ENCODE measurements around the gene DAAM2.
A peak's percentile ranks its signal among the peaks of the same experiment; 100 is the strongest.

The DAAM2 gene

GRCh38 chr6:39787322-39787721 lies 4.9 kb upstream of the DAAM2 start:
- FAIRE-seq (no peak), DNase-seq (ENCODE audit: low spot score) (no peak)

- no peak for FAIRE-seq
- DNase-seq (ENCODE audit: low spot score) = no peak
Observed at GRCh38 chr6:39790772-39791171, 1.4 kb upstream of the DAAM2 start.

- FAIRE-seq = no peak
Observed at GRCh38 chr6:39791311-39791710, 865 bp upstream of the DAAM2 start.

GRCh38 chr6:39792540-39793450 lies 619 bp downstream of the DAAM2 start:
- FAIRE-seq (no peak), DNase-seq (ENCODE audit: low spot score) (no peak)

More at GRCh38 chr6:39791311-39791710, 865 bp upstream of the DAAM2 start:
- no peak for DNase-seq (ENCODE audit: low spot score)

DNA sequence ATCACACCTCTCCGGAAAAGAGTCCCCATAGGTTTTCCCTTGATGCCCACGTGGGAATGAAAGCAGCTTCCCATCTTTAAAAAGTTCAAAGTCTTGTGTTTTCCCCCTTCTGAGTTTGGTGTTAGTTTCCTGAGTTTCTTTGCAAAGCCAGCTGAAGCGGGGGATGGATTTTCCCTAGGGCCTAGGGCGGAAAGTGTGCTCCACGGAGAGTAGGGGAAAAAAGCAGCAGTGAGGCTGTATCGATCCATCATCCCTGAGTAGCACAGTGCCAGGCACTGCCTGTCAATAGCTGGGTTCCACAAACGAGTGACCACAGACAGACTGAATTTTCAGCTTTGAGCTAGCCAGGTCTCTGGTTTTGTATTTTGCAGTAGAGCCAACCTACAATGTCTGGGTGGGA lies 1.3 kb downstream of the DAAM2 start:
- DNase-seq (ENCODE audit: low spot score) = no peak
- FAIRE-seq = no peak

DNA sequence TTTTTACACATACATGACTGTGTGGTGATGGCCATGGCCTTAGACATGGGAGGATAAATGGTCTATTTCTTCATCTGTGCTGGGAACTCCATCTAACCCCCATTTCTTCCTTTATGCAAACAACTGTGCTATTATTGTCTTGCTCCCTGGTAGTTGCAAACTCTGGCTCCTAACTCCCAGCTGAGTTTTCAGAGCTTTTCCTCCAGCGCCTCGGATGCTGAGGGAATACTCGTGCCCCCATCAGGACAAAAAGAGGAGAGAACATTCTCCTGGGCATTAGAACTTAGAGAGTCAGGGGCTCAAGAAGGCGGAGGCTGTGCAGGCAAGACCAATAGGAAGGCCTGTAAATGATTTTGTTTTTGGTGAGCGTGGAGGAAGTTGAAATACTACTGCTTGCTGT lies 2.1 kb downstream of the DAAM2 start:
- FAIRE-seq (no peak), DNase-seq (ENCODE audit: low spot score) (no peak)

DNA sequence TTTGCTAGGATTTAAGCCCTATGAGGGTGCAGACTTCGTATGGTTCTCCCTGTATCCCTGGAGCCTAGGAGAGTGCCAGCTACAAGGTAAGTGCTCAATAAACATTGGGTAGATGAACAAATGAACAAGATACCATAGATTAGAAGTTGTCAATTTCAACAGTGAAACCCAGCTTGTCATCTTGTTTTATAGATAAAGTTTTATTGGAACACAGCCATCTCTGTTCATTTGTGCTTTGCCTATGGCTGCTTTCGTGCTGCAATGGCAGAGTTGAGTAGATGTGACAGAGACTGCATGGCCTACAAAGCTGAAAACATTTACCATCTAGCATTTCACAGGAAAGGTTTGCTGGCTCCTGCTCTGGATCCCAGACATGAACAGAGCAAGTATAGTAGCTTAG lies 5.6 kb downstream of the DAAM2 start:
- no peak for FAIRE-seq
- DNase-seq (ENCODE audit: low spot score) = no peak

- no peak for FAIRE-seq
- DNase-seq (ENCODE audit: low spot score) = no peak
Observed at GRCh38 chr6:39800034-39801032, 8.2 kb downstream of the DAAM2 start.

- DNase-seq (ENCODE audit: low spot score) = no peak
- FAIRE-seq = no peak
Observed at GRCh38 chr6:39801456-39802251, 9.5 kb downstream of the DAAM2 start.

- DNase-seq (ENCODE audit: low spot score) = no peak
- FAIRE-seq = no peak
Observed at GRCh38 chr6:39803872-39804271, 11.7 kb downstream of the DAAM2 start.

DNA sequence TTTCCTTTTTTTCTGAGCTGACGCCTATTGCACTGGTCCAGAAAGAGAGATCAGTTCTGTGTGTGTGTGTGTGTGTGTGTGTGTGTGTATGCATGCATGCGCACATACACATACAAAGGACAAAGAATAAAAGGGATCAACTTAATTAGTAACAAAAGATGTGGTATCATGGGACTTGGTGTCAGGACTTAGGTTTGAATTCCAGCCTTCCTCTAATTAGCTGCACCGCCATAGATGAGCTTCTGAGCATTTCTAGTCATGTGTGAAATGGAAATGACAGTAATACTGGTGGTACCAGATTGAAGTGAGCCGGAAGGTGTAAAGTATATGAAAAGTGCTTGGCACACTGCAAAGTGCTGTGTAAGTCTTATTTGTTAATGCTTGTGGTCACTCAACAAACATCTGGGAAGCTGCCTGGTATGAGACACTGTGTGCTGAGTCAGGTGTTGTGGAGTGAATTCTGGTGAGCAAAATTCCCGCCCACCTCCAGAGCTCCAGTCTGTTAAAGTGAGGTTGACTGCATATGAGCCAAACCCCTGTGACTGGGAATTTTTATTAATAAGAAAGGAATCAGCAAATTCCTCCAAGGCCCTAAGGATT lies 12.4 kb downstream of the DAAM2 start:
- DNase-seq (ENCODE audit: low spot score) (peak; percentile 38), FAIRE-seq (no peak)

DNA sequence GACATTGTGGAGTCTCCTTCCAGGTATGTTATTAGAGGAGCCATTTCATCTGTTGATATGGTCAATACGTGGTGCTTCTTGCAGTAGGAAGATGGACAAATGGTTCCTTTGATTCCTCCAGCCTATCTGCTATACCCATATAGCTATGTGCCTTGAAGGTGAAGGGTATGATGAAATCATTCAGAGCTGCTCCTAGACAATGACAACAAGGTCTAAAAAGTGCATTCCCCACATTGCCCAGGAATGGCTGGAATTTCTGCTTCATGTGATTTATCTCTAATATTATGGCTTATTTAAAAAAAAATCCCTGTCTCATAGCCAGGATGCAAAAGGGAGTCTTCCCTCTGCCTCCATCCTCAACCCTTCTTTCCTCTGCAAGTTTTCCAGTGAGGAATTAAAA lies 14.1 kb downstream of the DAAM2 start:
- no peak for DNase-seq (ENCODE audit: low spot score)
- FAIRE-seq = no peak

DNA sequence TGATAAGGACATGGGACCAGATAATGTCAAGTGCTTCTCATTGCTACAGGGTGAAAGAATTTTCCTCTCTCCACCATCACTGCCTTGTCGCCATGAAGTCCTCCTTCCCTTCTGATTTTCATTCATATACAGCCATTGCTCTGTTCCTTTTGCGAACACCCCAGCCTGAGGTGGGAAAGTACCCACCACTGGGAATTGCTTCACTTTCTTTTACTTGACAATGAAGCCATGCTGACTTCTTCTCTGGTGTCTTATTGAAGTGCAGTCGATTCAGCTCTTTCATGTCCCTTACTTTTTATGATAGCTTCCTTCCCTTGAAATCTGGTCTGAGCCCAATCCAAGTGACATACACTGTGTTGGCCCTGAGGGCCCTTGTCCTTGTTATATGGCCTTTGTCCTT lies 16.2 kb downstream of the DAAM2 start:
- DNase-seq (ENCODE audit: low spot score) = no peak
- FAIRE-seq = no peak

DNA sequence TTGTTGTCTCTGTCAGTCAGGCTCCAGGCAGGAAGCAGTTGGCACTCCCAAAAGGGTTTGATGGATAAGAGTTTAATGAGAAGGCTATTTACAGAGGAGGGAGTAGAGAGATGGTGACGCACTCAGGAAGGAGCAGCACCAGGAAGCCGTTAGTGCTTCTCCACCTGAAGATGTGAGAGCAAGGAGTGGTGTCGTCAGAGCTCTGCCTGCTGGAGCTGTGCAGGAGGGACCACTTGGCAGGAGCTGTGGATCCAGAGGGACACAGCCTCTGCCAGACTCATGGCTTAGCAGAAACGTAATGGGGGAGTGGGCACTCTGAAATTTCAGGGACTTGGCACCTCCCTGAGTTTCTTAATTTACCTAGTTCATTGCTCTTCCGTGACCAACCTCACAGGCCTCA lies 16.8 kb downstream of the DAAM2 start:
- DNase-seq (ENCODE audit: low spot score) (no peak), FAIRE-seq (no peak)

DNA sequence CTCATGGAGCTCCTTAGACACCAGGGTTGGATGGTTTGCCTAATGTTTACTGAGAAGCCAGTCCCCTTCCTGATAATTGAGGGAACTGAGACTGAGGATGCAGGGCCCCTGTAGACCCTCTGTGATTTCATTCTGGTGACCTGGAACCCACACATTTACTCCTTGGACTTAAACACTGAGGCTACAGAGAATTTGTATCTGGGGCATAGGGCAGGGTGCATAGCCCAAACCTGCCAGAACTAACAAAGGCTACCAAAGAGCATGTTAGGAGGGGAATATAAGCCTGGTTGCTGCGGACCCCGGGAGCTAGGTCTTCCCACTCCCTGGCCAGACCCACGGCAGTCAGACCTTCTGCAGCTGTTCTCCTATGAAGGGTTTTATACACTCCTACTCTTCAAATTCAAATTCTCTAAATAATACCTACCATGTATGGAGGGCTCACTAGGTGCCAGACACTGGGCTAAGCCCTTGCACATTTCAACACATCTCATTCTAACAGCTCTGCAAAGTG lies 19.7 kb downstream of the DAAM2 start:
- DNase-seq (ENCODE audit: low spot score) = no peak
- no peak for FAIRE-seq

DNA sequence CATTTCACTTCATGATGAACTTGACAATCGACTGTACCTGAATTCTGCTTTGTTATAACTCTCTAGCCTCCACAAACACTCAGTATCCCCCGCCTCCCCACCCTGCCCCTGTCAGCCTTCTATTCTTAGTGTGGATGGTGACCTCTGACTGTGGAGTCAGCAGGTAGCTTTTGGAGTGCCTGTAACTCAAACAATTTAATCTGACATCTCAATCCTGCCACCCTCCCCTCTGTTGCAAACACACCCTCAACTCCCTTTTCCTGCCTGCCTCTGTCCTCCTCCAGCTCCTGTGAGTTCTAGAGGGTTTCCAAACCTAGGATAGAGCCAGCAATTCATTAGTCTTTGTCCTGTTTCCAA lies 20.3 kb downstream of the DAAM2 start:
- FAIRE-seq = no peak
- DNase-seq (ENCODE audit: low spot score) = no peak

- no peak for DNase-seq (ENCODE audit: low spot score)
- FAIRE-seq = no peak
Observed at GRCh38 chr6:39812853-39813533, 20.8 kb downstream of the DAAM2 start.

DNA sequence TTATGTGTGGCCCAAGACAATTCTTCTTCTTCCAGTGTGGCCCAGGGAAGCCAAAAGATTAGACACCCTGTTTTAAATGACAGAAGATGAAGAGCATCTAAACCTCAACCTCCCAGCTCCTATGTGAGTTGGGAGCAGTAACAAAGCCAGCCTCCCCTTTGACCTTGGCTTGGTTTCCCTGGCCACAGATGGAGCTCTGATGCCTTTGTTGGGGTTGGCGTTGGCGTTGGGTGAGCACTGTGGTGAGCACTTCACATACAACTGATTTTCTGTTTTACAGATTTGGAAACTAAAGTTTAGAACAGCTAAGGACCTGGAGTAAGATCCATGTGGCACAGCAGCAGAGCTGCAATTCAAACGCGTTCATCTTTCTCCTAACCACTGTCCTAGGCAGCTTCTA lies 22.1 kb downstream of the DAAM2 start:
- FAIRE-seq = no peak
- DNase-seq (ENCODE audit: low spot score) = no peak

DNA sequence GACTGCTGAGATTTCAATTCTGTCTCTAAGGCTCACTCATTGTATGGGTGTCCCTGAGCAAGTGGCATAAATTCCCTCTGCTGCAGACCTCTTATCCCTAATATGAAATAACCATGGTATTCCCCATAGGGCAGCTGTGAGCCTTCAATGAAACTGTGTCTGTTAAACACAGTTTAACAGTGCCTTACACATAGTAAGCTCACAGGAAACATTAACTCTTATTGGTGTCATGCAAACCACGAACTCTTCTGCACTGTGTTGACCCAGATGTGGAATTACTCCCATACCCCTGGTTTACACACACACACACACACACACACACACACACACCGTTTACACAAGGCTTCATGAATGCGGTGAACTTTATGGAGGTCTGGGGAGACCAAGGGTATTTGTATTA lies 23.2 kb downstream of the DAAM2 start:
- DNase-seq (ENCODE audit: low spot score) = no peak
- no peak for FAIRE-seq

DNA sequence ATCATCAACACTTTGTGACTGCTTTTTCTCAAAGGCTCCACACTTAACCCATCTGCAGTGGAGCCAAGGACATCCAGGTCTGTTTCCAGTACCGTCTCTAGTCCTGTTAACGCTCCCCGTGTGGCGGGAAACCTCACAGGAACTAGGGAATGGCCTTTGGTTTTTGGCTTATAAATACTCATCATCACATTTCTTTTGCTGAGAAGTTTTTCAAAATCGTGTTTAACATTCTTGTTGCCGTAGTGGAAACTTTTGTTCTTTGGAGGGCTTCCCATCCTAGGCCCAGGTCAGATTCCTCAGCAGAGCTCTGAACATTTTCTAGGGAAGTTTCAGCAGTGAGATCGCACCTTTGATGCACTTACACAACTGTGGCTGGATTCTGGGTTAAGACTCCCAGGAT lies 24.6 kb downstream of the DAAM2 start:
- FAIRE-seq (no peak), DNase-seq (ENCODE audit: low spot score) (no peak)
